Globus pallidus (tissue), 1 donor: ENCODE measurements around the gene CENPS.
A peak's percentile ranks its signal among the peaks of the same experiment; 100 is the strongest.
"Not testable (repeated sequence)": the region's sequence is repeated elsewhere in the genome, so short reads cannot be mapped to it uniquely, and the experiment has no call there.

Experiments
- DNase-seq: peaks from one replicate; pipeline ENCODE4 v3.0.0-alpha.2; 2015; ENCODE audit warnings: low spot score

The CENPS gene

DNA sequence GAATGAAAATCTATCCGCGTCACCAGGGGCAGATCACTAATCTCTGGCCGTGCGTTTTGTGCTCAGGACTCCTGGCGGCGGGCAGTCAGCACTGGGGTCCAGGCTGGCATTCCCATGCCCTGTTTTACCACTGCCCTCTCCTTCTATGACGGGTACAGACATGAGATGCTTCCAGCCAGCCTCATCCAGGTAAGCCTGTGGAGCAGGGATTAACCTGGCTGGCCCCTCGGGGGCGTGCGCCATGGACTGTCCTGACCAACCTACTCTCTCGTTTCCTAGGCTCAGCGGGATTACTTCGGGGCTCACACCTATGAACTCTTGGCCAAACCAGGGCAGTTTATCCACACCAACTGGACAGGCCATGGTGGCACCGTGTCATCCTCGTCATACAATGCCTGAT, 10.9 kb upstream of the CENPS start:
- no peak for DNase-seq

DNA sequence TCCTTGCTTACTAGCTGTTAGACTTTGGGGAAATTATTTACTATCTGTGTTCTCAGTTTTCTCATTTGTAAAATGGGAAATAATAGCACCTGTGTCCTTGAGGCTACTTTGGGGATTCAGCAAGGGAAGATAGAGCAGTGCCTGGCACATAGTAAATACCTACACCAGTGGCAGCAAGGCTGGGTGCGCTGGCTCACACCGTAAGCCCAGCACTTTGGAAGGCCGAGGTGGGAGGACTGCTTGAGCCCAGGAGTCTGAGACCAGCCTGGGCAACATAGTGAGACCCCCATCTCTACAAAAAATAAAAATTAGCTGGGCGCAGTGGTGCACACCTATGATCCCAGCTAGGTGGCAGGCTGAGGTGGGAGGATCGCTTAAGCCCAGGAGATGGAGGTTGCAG, 8.6 kb upstream of the CENPS start:
- no peak for DNase-seq

DNA sequence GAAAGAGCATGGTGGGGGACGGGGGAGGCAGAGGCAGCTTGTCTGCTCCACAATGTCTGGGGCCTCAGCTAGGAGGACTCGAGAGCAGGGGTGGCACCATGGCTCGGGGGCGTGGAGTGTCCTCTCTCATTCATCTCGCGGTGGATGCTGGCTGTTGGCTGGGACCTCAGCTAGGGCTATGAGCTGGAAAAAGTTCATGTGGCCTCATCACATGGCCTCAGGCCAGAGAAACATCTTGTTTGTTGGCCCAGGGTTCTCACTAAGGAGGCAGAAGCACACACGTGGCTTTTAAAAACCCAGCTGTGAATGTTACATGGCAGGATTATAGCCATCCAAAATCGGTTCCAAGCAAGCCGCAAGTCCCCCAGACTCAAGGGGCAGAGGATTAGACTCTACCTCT, 6.2 kb upstream of the CENPS start:
- peak; percentile 23 for DNase-seq

DNA sequence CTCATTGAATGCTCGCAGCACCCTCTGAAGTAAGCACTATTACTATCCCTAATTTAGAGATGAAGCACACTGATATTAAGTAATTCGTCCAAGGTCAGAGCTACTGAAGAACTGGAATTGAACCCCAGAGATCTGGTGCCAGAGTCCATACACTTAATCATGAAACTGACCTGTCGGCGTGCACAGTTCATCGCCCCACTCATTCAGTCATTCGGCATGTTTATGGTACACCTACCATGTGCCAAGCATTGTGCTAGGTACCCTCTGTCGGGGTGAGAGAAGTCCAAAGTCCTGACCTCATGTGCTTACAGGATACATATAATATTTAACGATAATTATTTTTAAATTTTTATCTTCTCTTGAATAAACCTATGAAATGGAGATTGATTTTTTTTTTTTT, 5.6 kb upstream of the CENPS start:
- no peak for DNase-seq

DNA sequence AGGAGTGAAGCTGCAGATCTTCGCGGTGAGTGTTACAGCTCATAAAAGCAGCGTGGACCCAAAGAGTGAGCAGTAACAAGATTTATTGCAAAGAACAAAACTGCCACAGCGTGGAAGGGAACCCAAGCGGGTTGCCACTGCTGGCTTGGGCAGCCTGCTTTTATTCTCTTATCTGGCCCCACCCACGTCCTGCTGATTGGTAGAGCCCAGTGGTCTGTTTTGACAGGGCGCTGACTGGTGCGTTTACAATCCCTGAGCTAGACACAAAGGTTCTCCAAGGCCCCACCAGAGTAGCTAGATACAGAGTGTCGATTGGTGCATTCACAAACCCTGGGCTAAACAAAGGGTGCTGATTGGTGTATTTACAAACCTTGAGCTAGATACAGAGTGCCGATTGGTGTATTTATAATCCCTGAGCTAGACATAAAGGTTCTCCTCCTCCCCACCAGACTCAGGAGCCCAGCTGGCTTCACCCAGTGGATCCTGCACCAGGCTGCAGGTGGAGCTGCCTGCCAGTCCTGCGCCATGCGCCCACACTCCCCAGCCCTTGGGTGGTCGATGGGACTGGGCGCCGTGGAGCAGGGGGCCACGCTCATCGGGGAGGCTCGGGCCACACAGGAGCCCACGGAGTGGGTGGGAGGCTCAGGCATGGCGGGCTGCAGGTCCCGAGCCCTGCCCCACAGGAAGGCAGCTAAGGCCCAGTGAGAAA, 4.3 kb upstream of the CENPS start:
- DNase-seq = not testable (repeated sequence)

DNA sequence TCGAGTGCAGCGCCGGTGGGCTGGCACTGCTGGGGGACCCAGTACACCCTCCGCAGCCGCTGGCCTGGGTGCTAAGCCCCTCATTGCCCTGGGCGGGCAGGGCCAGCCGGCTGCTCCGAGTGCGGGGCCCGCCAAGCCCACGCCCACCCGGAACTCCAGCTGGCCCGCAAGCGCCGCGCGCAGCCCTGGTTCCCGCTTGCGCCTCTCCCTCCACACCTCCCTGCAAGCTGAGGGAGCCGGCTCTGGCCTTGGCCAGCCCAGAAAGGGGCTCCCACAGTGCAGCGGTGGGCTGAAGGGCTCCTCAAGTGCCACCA, 3.7 kb upstream of the CENPS start:
- DNase-seq = not testable (repeated sequence)

DNA sequence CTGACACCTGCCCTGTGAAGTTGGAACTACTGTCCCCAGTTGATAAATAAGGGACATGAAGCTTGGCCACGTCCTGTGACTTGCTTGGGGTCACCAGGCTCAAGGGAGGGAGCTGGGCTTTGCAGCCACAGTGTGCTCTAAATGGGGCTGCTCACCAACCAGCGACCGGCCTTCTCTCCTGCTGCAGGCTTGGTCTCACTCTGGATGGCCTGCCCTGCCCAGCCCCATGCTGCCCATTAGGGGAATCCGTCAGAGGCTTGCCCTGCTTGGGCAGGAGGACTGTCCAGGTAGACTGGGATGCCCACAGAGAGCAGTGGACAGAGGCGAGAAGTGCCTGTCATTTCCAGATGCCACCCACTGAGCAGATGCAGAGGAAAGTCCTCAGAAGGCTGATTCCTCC, 1.2 kb upstream of the CENPS start:
- no peak for DNase-seq

DNA sequence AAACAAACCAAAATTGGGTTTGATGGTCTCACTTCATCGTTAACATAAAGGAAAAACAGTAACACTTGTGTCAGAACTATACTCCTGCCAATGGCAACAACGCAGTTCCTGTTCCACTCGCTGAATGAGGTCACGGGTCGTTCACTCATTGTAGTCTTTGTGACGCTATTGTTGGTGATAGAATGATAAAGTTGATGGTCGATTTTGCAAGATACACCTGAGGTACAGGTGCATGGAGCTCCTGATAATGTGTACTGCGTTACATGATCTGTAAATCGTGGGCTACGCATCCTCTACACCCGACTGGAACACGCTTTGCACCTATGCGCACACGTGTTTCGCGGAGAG, 391 bp upstream of the CENPS start:
- DNase-seq = no peak

DNA sequence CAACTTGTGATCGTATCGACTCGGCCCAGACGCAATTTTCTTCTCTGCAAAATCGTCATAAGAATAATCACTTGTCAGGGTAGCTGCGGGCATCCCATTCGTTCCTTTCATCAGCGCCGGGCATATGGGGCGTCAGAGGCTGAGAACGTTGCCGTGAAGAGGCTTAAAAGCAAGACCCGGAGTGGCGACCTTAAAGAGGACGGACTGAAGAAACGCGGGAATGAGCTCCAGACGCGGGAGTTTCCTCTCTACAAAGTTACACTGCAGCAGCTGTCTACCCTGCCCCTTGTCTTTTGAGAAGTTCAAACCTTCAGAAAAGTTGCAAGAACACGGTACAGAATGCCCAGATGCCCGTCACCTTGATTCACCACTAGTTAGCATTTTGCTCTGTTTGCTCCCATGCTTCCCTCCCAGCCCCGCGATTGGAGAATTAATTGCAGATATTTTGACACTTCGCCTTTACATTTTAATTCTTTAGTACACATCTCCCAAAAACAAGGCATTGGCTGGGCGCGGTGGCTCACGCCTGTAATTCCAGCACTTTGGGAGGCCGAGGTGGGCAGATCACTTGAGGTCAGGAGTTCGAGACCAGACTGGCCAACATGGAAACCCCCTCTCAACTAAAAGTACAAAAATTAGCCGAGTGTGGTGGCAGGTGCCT, 967 bp downstream of the CENPS start:
- peak; percentile 19 for DNase-seq

DNA sequence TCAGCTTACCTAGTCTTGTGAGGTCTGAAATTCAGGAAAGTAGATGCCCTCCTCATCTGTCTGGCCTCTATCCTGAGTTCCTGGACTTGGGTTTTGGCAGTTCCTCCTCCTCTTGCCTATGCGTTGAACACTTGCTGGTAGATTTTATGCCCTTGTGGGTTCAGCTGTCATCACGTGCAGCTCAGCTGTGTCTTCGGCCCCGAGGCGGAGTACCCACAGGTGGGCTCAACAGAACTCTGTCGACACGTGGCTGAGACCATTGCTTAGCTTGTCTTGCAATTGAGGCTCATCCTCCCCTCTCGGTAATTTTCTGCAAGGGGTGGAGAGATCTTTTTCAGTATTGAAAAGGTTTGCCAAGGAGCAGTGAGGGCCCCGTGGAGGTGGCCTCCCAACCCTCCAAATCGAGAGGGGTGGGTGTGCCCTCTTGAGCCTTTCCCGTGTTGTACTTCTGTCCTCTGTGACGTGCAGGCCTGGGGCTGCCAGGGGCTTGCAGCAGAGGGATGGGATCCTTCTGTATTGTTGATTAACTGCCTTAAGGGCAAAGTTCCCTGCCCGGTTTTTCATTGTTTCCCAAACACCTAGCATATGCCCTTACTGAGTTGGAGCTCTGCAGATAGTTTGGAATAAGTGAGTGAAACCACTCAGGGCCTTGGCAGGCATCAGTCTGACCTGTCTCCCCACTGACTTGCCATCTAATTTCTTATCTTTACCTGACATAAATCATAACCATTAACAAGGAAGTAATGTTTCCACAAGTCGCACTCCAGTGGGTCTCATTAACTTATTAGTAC, 2.9 kb downstream of the CENPS start:
- DNase-seq = no peak

DNA sequence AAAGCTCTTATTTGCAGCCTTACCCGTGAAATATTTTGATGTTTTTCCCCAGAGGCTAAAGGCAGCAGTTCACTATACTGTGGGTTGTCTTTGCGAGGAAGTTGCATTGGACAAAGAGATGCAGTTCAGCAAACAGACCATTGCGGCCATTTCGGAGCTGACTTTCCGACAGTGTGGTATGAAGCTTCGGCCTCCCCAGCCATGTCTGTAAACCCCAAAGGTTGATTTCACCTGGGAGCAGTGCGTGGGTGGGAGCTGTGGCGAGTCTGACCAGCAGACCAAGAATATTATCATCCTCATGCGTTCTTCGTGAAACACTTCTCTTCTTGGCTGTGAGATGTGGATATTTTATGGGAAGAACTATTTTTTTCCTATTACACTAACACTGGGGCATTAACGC, 3.6 kb downstream of the CENPS start:
- no peak for DNase-seq

DNA sequence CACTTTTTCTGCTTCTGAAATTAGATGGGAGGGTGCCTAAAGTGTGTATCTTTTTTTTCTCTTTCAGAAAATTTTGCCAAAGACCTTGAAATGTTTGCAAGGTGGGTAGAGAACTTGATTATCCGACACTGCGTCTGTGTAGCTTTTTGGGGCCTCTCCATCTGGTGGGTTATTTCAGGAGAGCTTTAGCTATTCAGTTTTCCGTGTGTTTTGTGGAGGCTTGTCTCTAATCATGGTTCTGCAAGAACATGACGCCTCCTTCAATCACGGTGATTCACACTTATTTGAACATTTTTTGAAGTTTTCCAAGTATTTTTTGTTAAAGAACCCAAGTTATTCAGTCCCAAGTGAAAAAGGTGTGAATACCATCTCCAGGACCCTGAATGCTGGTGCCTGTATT, 4.4 kb downstream of the CENPS start:
- no peak for DNase-seq

DNA sequence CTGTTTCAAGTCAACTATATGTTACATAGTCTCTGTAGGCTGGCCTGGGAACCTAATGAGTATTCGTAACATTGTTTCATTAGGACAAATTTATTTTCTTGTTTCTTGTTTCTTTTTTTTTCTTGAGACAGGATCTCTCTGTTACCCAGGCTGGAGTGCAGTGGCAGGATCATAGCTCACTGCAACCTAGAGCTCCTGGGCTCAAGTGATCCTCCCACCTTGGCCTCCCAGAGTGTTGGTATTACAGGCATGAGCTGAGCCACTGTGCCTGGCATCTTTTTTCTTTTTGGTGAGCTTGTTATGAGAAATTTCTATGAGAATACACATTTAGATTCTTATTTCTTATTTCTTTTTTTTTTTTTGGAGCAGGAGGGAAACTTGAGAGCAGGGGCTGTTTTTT, 6.8 kb downstream of the CENPS start:
- DNase-seq = no peak

DNA sequence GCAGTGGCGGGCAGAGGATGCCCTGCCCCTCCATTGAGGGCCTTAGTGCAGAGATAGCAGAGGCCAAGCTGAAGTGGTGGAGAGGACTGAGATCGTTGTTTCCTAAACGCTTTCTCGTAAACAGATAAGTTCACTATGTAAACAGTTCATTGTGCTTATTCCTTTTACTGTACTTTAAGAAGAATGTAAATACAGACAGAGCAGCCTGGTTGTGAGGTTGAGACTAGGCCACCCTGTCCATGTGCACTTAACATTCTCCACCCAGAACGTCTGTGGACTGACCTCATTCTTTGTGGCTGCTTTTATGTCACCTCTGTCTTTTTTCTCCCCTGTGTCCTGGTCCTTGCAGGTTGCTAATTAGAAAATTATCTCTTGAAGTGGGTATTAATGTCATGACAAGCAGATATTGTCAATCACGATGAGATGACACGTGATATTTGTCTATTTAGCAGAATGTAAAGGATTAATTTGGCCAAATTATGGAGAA, 8.5 kb downstream of the CENPS start:
- DNase-seq = no peak

DNA sequence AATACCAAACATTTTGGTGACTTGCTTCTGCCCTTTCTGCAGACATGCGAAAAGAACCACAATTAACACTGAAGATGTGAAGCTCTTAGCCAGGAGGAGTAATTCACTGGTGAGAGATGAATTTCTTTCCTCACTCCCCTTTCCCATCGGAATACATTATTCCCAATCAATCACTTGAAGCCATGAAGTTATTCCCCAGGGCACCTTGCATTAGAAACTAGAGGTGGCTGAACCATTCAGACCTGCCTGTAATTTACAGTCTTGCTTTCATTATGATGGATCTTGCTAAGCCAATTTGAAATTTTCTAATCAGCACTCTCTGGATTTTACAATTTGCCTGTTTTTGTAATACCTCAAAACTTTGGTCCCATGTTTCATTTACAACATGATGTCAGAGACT, 10.1 kb downstream of the CENPS start:
- no peak for DNase-seq

DNA sequence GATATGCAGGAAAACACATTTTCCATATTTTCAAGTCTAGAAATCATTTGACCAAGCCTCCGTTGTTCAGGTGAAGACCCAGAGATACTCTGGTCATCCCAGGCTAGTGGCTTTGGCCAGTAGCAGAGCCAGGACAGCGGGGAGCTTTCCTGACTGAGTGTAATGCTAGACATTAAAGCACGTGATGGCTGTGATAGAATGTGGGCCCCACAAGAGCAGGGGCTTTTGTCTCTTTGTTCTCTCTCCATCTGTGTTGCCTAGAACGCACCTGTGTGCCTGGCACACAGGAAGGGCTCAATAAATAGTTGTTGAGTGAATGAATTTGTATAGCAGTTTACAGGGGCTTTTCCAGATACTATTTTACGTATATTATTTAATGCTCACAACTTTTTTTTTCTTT, 10.6 kb downstream of the CENPS start:
- DNase-seq = no peak

DNA sequence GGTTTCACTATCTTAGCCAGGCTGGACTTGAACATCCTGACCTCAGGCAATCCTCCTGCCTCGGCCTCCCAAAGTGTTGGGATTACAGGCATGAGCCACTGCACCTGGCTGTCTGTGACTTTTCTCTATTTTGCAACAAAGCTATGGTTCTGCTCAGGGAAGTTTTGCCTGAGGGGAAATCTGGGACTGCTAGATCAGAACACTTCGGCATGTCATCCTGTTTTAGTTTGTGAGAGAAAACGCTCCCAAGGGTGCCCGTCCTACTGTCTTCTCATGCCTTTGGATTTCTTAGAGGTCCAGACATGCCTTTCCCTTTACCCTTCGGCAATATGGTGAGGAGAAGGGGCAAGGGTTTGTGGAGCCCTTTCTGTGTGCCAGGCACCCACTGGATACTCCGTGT, 14.0 kb downstream of the CENPS start:
- no peak for DNase-seq

DNA sequence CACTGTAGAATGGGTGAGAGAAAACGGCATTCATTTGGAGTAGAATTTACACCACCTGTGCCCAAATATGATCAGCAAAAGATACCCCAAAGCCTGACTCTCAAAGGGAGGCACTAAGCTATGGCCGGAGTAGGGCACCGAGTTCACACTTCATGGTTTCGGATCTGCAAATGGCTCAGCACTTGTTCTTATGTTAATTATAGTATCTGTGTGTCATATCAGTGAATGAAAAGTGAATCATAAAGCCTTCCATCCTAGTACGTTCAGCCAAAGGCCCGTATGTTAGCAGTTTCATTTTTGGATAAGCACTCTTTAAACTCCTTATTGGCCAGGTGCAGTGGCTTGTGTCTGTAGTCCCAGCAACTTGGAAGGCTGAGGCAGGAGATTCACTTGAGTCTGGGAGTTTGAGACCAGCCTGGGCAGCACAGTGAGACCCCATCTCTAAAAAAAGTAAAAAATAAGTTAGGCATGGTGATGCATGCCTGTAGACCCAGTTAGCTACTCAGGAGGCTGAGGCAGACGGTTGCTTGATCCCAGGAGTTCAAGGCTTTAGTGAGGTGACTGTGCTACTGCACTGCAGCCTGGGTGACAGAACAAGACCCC, 14.7 kb downstream of the CENPS start:
- no peak for DNase-seq

DNA sequence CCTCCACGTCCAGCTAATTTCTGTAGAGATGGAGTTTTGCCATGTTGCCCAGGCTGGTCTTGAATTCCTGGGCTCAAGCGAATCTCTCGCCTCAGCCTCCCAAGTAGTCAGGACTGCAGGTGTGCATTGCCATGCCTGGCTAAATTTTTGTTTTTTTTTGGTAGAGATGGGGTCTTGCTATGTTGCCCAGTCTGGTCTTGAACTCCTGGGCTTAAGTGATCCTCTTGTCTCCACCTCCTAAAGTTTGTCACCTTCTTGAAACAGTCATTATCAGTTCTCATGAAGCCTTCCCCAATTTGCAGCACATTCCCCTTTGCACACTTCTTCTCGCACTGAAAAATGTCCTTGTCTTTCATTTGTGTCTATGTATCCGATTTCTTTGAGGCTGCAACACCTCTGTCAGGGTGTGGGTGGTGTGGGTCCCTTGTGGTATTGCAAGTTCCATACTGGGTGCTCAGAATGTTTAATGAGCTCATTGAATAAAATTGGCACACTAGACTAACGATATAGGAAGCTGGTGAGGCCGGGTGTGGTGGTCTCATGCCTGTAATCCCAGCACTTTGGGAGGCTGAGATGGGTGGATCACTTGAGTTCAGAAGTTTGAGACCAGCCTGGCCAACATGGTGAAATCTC, 16.7 kb downstream of the CENPS start:
- DNase-seq = no peak

DNA sequence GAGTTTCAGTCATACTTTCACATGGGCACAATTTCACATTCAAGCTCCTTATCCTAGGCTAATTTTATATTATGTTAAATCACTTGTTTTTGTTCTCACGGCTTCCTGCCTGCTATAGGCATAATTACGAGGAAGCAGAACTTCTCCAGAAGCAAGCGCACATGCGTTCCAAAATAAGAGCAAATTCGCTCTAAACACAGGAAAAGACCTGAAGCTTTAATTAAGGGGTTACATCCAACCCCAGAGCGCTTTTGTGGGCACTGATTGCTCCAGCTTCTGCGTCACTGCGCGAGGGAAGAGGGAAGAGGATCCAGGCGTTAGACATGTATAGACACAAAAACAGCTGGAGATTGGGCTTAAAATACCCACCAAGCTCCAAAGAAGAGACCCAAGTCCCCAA, 19.5 kb downstream of the CENPS start, which contains the start of gene CORT:
Gene CORT, plus strand, starts transcription at position 281 of the 400 bp plus-strand sequence. CDS start 193 bp downstream, outside the sequence.
- no peak for DNase-seq

DNA sequence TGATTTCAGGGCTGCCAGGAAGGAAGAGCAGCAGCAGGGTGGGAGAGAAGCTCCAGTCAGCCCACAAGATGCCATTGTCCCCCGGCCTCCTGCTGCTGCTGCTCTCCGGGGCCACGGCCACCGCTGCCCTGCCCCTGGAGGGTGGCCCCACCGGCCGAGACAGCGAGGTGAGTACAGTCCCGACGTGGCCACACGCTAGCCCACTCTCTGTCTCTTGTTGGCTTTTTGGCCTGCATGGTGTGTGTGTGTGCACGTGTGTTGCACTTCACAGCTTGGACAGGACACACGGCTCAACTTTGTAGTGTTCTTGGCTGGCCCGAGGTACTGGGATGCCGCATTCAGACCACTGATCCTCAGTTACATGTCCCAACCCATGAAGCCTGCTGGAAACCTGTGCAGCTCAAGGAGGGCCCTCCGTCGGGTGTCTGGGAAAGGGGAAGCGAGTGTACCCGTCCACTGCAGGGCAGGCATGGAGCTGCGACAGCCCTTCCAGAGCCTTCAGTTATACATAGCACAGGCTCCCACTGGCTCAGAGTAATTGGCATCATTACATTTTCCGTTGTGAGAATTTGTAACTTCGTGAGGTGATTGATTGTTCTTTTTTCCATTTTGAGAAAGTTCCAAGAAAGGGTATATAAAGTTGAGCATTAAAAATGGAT, 20.1 kb downstream of the CENPS start:
- DNase-seq = no peak

DNA sequence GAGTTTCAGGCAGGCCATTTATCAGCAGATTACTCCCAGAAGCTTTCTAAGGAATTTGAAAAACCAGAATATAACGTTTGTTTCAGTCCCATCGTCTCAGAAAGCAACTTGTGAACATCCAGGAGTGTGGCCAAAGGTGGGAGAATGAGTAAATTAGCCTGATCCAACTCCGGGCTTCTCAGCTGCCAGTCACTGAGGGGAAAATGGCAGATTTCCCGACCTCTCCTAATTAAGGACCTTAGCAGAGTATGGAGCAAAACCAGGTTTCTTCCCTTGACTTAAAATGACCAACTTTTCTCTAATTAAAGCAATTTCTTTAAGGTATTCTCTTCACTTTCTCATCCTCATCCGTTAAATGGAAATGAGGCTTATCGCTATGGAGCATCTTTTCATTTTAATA, 20.6 kb downstream of the CENPS start:
- no peak for DNase-seq
